K562 treated with DMSO at 1 percent for 48 hours (cell line): Measurements from ENCODE around the gene ZNF512B. TPM values are rescaled to one million over a fixed set of nuclear protein-coding genes. Genes with fewer than 3 reads are reported as not detected.

Experiments
- total RNA-seq: library from RNA; unstranded; fragments of 300-600 nt; gene quantifications from 2 replicates; pipeline ENCODE4 v1.2.3, GENCODE V29; 2022; ENCODE audit warnings: low replicate concordance; ENCODE audit errors: extremely low read depth

ZNF512B gene
- total RNA-seq: not detected in 2 replicates

GRCh38 chr20:63969838-63970713, at the start of gene ZNF512B:
TSS of gene ZNF512B (minus strand) at chr20:63969930. CDS start at chr20:63967950, 1,980 bp downstream.

GRCh38 chr20:63980806-63981728, 11.3 kb upstream of the ZNF512B start, which contains the start of gene PRPF6:
TSS of gene PRPF6 (plus strand) at chr20:63981132. CDS start at chr20:63981246, 114 bp downstream.

GRCh38 chr20:63979557-63980316, 10.0 kb upstream of the ZNF512B start, which contains the start of gene SAMD10:
TSS of gene SAMD10 (minus strand) at chr20:63979642. CDS start at chr20:63979467, 175 bp downstream.

GRCh38 chr20:63955827-63956663, 13.7 kb downstream of the ZNF512B start, which contains the start of gene UCKL1:
TSS of gene UCKL1 (minus strand) at chr20:63956416. CDS start at chr20:63956372, 44 bp downstream.

Other genes starting within 250 kb of the ZNF512B start
- gene LIME1, start 233.3 kb downstream of the ZNF512B start, total RNA-seq: not detected in 2 replicates
- gene SLC2A4RG, start 230.2 kb downstream of the ZNF512B start, total RNA-seq: not detected in 2 replicates
- not detected in 2 replicates for gene ZBTB46, start 138.7 kb downstream of the ZNF512B start, total RNA-seq
- gene ABHD16B, start 108.4 kb downstream of the ZNF512B start, total RNA-seq: not detected in 2 replicates
- not detected in 2 replicates for gene TPD52L2, start 104.7 kb downstream of the ZNF512B start, total RNA-seq
- gene DNAJC5, start 74.8 kb downstream of the ZNF512B start, total RNA-seq: not detected in 2 replicates
- not detected in 2 replicates for gene UCKL1, start 13.5 kb downstream of the ZNF512B start, total RNA-seq
- not detected in 2 replicates for gene SAMD10, start 9.7 kb upstream of the ZNF512B start, total RNA-seq
- not detected in 2 replicates for gene PRPF6, start 11.2 kb upstream of the ZNF512B start, total RNA-seq
- gene C20orf204, start 66.3 kb upstream of the ZNF512B start, total RNA-seq: not detected in 2 replicates
- gene SOX18, start 79.7 kb upstream of the ZNF512B start, total RNA-seq: not detected in 2 replicates
- not detected in 2 replicates for gene TCEA2, start 93.3 kb upstream of the ZNF512B start, total RNA-seq
- gene RGS19, start 109.6 kb upstream of the ZNF512B start, total RNA-seq: not detected in 2 replicates
- gene OPRL1, start 110.2 kb upstream of the ZNF512B start, total RNA-seq: not detected in 2 replicates
- gene LKAAEAR1, start 114.5 kb upstream of the ZNF512B start, total RNA-seq: not detected in 2 replicates
- gene NPBWR2, start 137.6 kb upstream of the ZNF512B start, total RNA-seq: not detected in 2 replicates
- gene MYT1, start 194.5 kb upstream of the ZNF512B start, total RNA-seq: not detected in 2 replicates